Stomach (tissue), 9 donors: ENCODE results near the gene F11R. TPM values are rescaled to one million over a fixed set of nuclear protein-coding genes. Genes with fewer than 3 reads are reported as not detected.
A peak's percentile ranks its signal among the peaks of the same experiment; 100 is the strongest.

ENCODE experiments used
- DNase-seq, 2 donors: peaks; one replicate each; pipeline versions ENCODE4 v3.0.0 to v3.0.0-alpha.2; 2013 to 2019
- H3K27ac ChIP-seq, 5 donors: fragments of 200-600 bp in 4 of 5; sonication (generic) in 4 of 5; one replicate each; pipeline ENCODE4 v1.5.1; 2013 to 2019; ENCODE audit warnings: mild to moderate bottlenecking in 1 of 5, moderate library complexity in 1 of 5
- H3K27me3 ChIP-seq, 3 donors: fragments of 200-600 bp; sonication (generic); one replicate each; pipeline ENCODE4 v1.5.1; 2017 to 2019; ENCODE audit warnings: mixed run types in 1 of 3
- H3K36me3 ChIP-seq, 4 donors: fragments of 200-600 bp; sonication (generic); 1 replicate in 3 of 4; 2 replicates in 1 of 4; pipeline ENCODE4 v1.5.1; 2016 to 2019
- H3K4me1 ChIP-seq, 4 donors: fragments of 200-600 bp; sonication (generic); one replicate each; pipeline ENCODE4 v1.5.1; 2016 to 2019
- H3K4me3 ChIP-seq, 4 donors: fragments of 200-600 bp; sonication (generic) in 3 of 4; one replicate each; pipeline ENCODE4 v1.5.1; 2016 to 2019; ENCODE audit warnings: mild to moderate bottlenecking in 1 of 4
- H3K9me3 ChIP-seq, 4 donors: fragments of 200-600 bp; sonication (generic); one replicate each; pipeline ENCODE4 v1.5.1; 2016 to 2019
- EP300 ChIP-seq: sonication (generic); formaldehyde crosslinking; IDR thresholded peaks from one replicate; pipeline ENCODE4 v1.6.1; 2017; ENCODE audit warnings: antibody characterized with exemption
- POLR2A ChIP-seq, 4 donors: fragments of 450-650 bp; IDR thresholded peaks; one replicate each; pipeline ENCODE4 v1.6.1; 2016; ENCODE audit warnings: antibody characterized with exemption in 4 of 4, control low read depth in 2 of 4, mild to moderate bottlenecking in 1 of 4, moderate library complexity in 1 of 4
- POLR2AphosphoS5 ChIP-seq, 3 donors: sonication (generic); formaldehyde crosslinking; IDR thresholded peaks; one replicate each; pipeline ENCODE4 v1.6.1; 2016; ENCODE audit warnings: antibody characterized with exemption in 3 of 3
- WGBS, 5 donors: extraction: QIAGEN DNeasy Blood & Tissue Kit in 3 of 5; methylation state at CpG; one replicate each; pipeline versions ENCODE4 v1.1.5 to v1.1.7; 2013 to 2018; 5-methylcytosine and 5-hydroxymethylcytosine counted together
- intact Hi-C: fragments of 100-400 bp; cut with DNase I; formaldehyde crosslinking; loops from one replicate; pipeline ENCODE4 v1.15.1; 2023; ENCODE audit warnings: low total_unique reads
- polyA plus RNA-seq, 3 donors: library from polyadenylated mRNA; stranded (reverse); fragments of 200-250 nt; gene quantifications; one replicate each; pipeline ENCODE4 v1.2.3, GENCODE V29; 2013
- total RNA-seq, 5 donors: library from RNA; depleted of rRNA; stranded (reverse); fragments of >200 nt; gene quantifications; one replicate each; pipeline versions ENCODE4 v1.1.0 to v1.2.3, GENCODE V29; 2014 to 2016
- TF ChIP-seq, protein P1 (sequence below), 7 experiments: fragments of 450-650 bp in 4 of 7; fragments of 200-600 bp in 3 of 7; sonication (generic) in 3 of 7; IDR thresholded peaks; one replicate each; pipeline ENCODE4 v1.5.1; 2016 to 2019; ENCODE audit warnings: antibody characterized with exemption in 7 of 7, control low read depth in 2 of 7, mild to moderate bottlenecking in 1 of 7
- donor health status: healthy with polysubstance abuse.
- donor health status: Bipolar disorder and iron deficiency.
- donor health status: healthy.

The F11R gene
- total and polyA plus RNA-seq, 8 donors = 7.6 to 130 (median 25.0) TPM

DNA sequence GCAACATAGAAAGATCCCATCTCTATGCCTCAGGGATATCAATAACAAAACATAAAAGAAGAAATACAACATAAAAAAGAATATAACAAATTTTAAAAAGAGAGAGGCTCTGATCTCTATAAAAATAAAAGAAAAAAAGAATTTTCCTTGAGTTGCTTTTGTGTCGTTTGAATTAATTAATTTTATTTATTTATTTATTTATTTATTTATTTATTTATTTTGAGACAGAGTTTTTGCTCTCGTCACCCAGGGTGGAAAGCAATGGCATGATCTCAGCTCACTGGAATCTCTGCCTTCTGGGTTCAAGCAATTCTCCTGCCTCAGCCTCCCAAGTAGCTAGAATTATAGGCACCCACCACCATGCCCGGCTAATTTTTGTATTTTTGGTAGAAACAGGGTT, 8.5 kb downstream of the F11R start:
- no peaks in the 10 kb centered on the region for H3K27me3 ChIP-seq
- no peaks in the 10 kb centered on the region for H3K9me3 ChIP-seq
- H3K4me1 ChIP-seq = peaks cover 31 to 68% (median 39%) of the 10 kb centered on the region in 4 donors
- no peak overlapping the region for H3K4me3 ChIP-seq
- H3K27ac ChIP-seq = peak overlapping the region in 4 of 5 donors; percentile 87 to 95 (median 90)
- DNase-seq = no peak
- H3K36me3 ChIP-seq = no peaks in the 10 kb centered on the region
- TF ChIP-seq POLR2A (IDR thresholded peaks at IDR 0.05) = no peak
- TF ChIP-seq, protein P1, sequence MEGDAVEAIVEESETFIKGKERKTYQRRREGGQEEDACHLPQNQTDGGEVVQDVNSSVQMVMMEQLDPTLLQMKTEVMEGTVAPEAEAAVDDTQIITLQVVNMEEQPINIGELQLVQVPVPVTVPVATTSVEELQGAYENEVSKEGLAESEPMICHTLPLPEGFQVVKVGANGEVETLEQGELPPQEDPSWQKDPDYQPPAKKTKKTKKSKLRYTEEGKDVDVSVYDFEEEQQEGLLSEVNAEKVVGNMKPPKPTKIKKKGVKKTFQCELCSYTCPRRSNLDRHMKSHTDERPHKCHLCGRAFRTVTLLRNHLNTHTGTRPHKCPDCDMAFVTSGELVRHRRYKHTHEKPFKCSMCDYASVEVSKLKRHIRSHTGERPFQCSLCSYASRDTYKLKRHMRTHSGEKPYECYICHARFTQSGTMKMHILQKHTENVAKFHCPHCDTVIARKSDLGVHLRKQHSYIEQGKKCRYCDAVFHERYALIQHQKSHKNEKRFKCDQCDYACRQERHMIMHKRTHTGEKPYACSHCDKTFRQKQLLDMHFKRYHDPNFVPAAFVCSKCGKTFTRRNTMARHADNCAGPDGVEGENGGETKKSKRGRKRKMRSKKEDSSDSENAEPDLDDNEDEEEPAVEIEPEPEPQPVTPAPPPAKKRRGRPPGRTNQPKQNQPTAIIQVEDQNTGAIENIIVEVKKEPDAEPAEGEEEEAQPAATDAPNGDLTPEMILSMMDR (IDR thresholded peaks at IDR 0.05) = no peak
- TF ChIP-seq EP300 = no peak
- TF ChIP-seq POLR2AphosphoS5 (IDR thresholded peaks at IDR 0.05) = no peak
- 85 to 91% (median 90%) methylated on average over 3 of the region's 3 CpGs for WGBS, 5 donors
- intact Hi-C loops = no loop called here

DNA sequence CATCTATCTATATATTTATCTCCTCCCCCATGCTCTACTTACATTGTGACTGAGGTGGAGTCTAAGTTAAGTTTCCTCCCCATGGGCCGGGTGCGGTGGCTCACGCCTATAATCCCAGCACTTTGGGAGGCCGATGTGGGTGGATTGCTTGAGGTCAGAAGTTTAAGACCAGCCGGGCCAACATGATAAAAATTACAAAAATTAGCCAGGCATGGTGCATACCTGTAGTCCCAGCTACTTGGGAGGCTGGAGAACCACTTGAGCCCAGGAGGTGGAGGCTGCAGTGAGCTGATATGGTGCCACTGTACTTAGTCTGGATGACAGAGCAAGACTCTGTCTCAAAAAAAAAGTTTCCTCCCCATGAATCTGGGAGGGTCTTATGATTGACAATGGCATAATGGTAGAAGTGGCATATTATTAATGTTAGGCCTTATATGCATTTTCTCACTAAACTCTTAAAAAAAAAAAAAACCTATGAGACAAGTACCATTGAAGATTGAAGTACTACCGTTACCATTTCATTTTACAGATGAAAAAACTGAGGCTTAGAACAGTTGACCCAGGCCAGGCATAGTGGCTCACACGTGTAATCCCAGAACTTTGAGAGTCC, 11.2 kb downstream of the F11R start:
- H3K36me3 ChIP-seq = no peaks in the 10 kb centered on the region
- peaks cover 18 to 61% (median 31%) of the 10 kb centered on the region in 4 donors for H3K4me1 ChIP-seq
- WGBS, 5 donors = 72 to 90% (median 81%) methylated on average over 7 of the region's 7 CpGs
- intact Hi-C loops = no loop called here
- TF ChIP-seq POLR2AphosphoS5 (IDR thresholded peaks at IDR 0.05) (no peak), POLR2A (IDR thresholded peaks at IDR 0.05) (no peak), EP300 (no peak)
- TF ChIP-seq, protein P1 (IDR thresholded peaks at IDR 0.05) = no peak
- no peak overlapping the region for H3K4me3 ChIP-seq
- no peaks in the 10 kb centered on the region for H3K9me3 ChIP-seq
- H3K27ac ChIP-seq = no peak overlapping the region
- no peaks in the 10 kb centered on the region for H3K27me3 ChIP-seq
- DNase-seq = no peak

DNA sequence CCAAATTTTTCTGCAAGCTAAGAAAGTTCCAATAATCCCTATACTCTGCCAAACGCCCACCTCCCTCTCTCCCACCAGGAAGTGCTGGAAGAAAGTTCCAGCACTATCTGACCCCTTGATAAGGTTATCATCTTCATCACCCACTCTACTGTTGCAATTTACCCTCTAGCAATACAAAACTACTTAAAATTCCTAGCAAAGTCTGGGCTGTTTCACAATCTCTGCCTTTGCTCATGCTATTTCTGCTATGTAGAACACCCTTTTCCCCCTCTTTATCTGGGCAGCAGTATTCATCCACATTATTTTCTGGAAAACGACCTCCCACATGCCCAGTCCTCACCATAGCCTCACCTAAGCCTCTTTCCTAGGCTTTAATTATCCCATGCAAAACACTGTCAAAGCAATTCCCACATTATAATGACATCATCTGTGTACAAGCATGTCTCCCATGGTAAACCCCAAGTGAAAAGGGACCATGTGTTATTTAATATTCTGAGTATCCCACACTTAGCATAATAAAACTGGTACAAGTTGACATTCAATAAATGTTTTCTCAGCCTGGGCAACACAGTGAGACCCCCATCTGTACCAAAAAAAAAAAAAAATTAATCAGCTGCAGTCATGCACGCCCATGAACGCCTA, 12.0 kb downstream of the F11R start:
- Histone ChIP-seq H3K27ac (no peak overlapping the region), H3K4me3 (no peak overlapping the region), H3K4me1 (peaks cover 11 to 54% (median 24%) of the 10 kb centered on the region in 4 donors), H3K27me3 (no peaks in the 10 kb centered on the region), H3K9me3 (no peaks in the 10 kb centered on the region), H3K36me3 (no peaks in the 10 kb centered on the region)
- intact Hi-C loops = no loop called here
- TF ChIP-seq POLR2AphosphoS5 (IDR thresholded peaks at IDR 0.05) (no peak), EP300 (no peak), POLR2A (IDR thresholded peaks at IDR 0.05) (no peak)
- TF ChIP-seq, protein P1 (IDR thresholded peaks at IDR 0.05) = no peak
- 52 to 70% (median 62%) methylated on average over 4 of the region's 4 CpGs for WGBS, 5 donors
- no peak for DNase-seq

DNA sequence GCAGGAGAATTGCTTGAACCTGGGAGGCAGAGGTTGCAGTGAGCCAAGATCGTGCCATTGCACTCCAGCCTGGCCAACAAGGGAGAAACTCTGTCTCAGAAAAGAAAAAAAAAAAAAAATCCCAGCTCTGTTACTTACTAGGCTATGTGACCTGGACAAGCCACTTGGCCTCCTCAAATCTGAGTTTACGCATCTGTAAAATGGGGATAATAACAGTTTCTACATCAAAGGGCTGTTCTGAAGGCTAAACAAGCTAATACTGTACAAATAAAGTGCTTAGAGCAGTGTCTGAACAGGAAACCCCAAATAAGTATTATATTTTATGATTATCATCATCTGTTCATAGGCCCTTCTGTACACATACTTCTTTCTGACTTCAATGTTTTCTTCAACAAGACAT, 13.6 kb downstream of the F11R start:
- no peak for DNase-seq
- TF ChIP-seq POLR2AphosphoS5 (IDR thresholded peaks at IDR 0.05) = no peak
- no peak for TF ChIP-seq POLR2A (IDR thresholded peaks at IDR 0.05)
- TF ChIP-seq, protein P1 (IDR thresholded peaks at IDR 0.05) = no peak
- TF ChIP-seq EP300 = no peak
- H3K27me3 ChIP-seq = no peaks in the 10 kb centered on the region
- no peak overlapping the region for H3K4me3 ChIP-seq
- peaks cover 0 to 37% (median 14%) of the 10 kb centered on the region in 4 donors for H3K4me1 ChIP-seq
- intact Hi-C loops = no loop called here
- H3K9me3 ChIP-seq = no peaks in the 10 kb centered on the region
- WGBS, 5 donors = 92 to 99% (median 93%) methylated on average over 2 of the region's 2 CpGs
- no peaks in the 10 kb centered on the region for H3K36me3 ChIP-seq
- no peak overlapping the region for H3K27ac ChIP-seq
